Measurements from ENCODE around the gene THAP11.

GRCh38 chr16:67843343-67843765 lies 1.2 kb downstream of the THAP11 start:
- TF ChIP-seq POLR2A (IDR thresholded peaks at IDR 0.05; ENCODE audit: low read depth, low read length) (no peak), POLR2AphosphoS5 (IDR thresholded peaks at IDR 0.05; ENCODE audit: low read depth, low read length) (no peak)
